ENCODE results near the gene ATG7.

The ATG7 gene

GRCh38 chr3:11543948-11544387 is 271.8 kb downstream of the ATG7 start:
- peaks cover 6% of the 10 kb centered on the region for H3K4me1 ChIP-seq (ENCODE audit: control insufficient read depth, low read length)
- no peak overlapping the region for H3K4me2 ChIP-seq (ENCODE audit: low read length)
- no peak overlapping the region for H3K27ac ChIP-seq (ENCODE audit: low read depth, low read length)

GRCh38 chr3:11544412-11545181 is 272.4 kb downstream of the ATG7 start:
- H3K9me3 ChIP-seq (ENCODE audit: control insufficient read depth, insufficient read depth, low read length) = no peaks in the 10 kb centered on the region
- no peaks in the 10 kb centered on the region for H4K20me1 ChIP-seq (ENCODE audit: control insufficient read depth, insufficient read depth, low read depth, low read length)
- no peaks in the 10 kb centered on the region for H3K9me2 ChIP-seq (replicated peaks; ENCODE audit: control insufficient read depth, low read length)
- H3K79me2 ChIP-seq (ENCODE audit: control insufficient read depth, low read length) = no peaks in the 10 kb centered on the region
- TF ChIP-seq, protein P1, sequence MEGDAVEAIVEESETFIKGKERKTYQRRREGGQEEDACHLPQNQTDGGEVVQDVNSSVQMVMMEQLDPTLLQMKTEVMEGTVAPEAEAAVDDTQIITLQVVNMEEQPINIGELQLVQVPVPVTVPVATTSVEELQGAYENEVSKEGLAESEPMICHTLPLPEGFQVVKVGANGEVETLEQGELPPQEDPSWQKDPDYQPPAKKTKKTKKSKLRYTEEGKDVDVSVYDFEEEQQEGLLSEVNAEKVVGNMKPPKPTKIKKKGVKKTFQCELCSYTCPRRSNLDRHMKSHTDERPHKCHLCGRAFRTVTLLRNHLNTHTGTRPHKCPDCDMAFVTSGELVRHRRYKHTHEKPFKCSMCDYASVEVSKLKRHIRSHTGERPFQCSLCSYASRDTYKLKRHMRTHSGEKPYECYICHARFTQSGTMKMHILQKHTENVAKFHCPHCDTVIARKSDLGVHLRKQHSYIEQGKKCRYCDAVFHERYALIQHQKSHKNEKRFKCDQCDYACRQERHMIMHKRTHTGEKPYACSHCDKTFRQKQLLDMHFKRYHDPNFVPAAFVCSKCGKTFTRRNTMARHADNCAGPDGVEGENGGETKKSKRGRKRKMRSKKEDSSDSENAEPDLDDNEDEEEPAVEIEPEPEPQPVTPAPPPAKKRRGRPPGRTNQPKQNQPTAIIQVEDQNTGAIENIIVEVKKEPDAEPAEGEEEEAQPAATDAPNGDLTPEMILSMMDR (IDR thresholded peaks at IDR 0.05; ENCODE audit: low read depth, low read length, poor library complexity, severe bottlenecking) = no peak
- no peak for TF ChIP-seq EZH2phosphoT487 (IDR thresholded peaks at IDR 0.05; ENCODE audit: borderline replicate concordance, low read length)
- no peak overlapping the region for H3K4me2 ChIP-seq (ENCODE audit: low read length)
- H3K36me3 ChIP-seq (ENCODE audit: control insufficient read depth, low read length) = no peaks in the 10 kb centered on the region
- no peaks in the 10 kb centered on the region for H3K27me3 ChIP-seq (ENCODE audit: control insufficient read depth, low read length)
- H3K4me1 ChIP-seq (ENCODE audit: control insufficient read depth, low read length) = peaks cover 12% of the 10 kb centered on the region
- no peak overlapping the region for H3K27ac ChIP-seq (ENCODE audit: low read depth, low read length)
- H3K4me3 ChIP-seq (ENCODE audit: low read length) = no peak overlapping the region
- H3F3A ChIP-seq (ENCODE audit: control insufficient read depth, insufficient read depth) = peaks cover 3% of the 10 kb centered on the region; the same call in 1 of the 2 replicates

More at GRCh38 chr3:11543948-11544387, 271.8 kb downstream of the ATG7 start:
- TF ChIP-seq, protein P1 (IDR thresholded peaks at IDR 0.05; ENCODE audit: low read depth, low read length, poor library complexity, severe bottlenecking) = no peak
- TF ChIP-seq EZH2phosphoT487 (IDR thresholded peaks at IDR 0.05; ENCODE audit: borderline replicate concordance, low read length) = no peak
- no peaks in the 10 kb centered on the region for H3K9me3 ChIP-seq (ENCODE audit: control insufficient read depth, insufficient read depth, low read length)
- H3K4me3 ChIP-seq (ENCODE audit: low read length) = no peak overlapping the region
- no peaks in the 10 kb centered on the region for H3K36me3 ChIP-seq (ENCODE audit: control insufficient read depth, low read length)
- H4K20me1 ChIP-seq (ENCODE audit: control insufficient read depth, insufficient read depth, low read depth, low read length) = no peaks in the 10 kb centered on the region
- H3F3A ChIP-seq (ENCODE audit: control insufficient read depth, insufficient read depth) = peaks cover 3% of the 10 kb centered on the region; the same call in 1 of the 2 replicates
- H3K27me3 ChIP-seq (ENCODE audit: control insufficient read depth, low read length) = no peaks in the 10 kb centered on the region
- no peaks in the 10 kb centered on the region for H3K9me2 ChIP-seq (replicated peaks; ENCODE audit: control insufficient read depth, low read length)
- H3K79me2 ChIP-seq (ENCODE audit: control insufficient read depth, low read length) = no peaks in the 10 kb centered on the region

DNA sequence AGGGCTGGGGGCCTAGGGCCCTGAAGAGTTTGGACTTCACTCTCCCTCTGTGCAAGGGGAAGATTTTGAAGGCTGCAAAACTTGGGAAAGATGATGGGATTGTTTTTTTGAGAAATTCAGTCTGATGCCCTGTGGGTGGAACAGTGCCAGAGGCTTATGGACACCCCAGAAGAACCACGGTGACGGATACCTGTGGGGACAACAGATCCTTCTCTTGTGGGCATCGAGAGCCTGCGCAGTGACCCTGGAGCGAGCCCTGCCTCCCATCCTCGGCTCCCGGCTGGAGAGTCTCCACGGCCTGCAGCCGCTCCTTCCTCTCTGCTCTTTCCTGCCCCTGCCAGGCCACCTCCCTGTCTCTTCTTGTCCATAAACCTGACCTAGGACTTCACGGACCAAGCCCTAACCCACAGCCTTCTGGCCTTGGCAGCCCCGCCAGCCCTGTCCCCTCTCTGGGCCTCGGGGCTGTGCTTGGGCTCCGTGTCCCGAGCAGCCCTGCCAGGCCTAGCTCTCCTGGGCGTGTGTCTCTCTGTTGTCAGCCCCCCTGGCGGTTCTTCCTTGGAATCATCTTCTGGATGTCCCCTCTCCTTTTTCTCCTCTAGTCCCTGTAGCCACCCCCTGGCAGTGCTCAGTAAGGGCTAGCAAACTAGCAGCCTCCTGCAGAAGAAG is 273.1 kb downstream of the ATG7 start:
- Histone ChIP-seq H4K20me1 (ENCODE audit: control insufficient read depth, insufficient read depth, low read depth, low read length) (no peaks in the 10 kb centered on the region), H3K36me3 (ENCODE audit: control insufficient read depth, low read length) (no peaks in the 10 kb centered on the region)

More for the DNA sequence above, 273.1 kb downstream of the ATG7 start:
- no peaks in the 10 kb centered on the region for H3K79me2 ChIP-seq (ENCODE audit: control insufficient read depth, low read length)
- H3F3A ChIP-seq (ENCODE audit: control insufficient read depth, insufficient read depth) = peaks cover 5% of the 10 kb centered on the region; the same call in 1 of the 2 replicates
- TF ChIP-seq, protein P1 (IDR thresholded peaks at IDR 0.05; ENCODE audit: low read depth, low read length, poor library complexity, severe bottlenecking) = no peak
- no peak for TF ChIP-seq EZH2phosphoT487 (IDR thresholded peaks at IDR 0.05; ENCODE audit: borderline replicate concordance, low read length)
- H3K9me3 ChIP-seq (ENCODE audit: control insufficient read depth, insufficient read depth, low read length) = no peaks in the 10 kb centered on the region
- H3K4me2 ChIP-seq (ENCODE audit: low read length) = no peak overlapping the region
- H3K9me2 ChIP-seq (replicated peaks; ENCODE audit: control insufficient read depth, low read length) = no peaks in the 10 kb centered on the region
- no peak overlapping the region for H3K27ac ChIP-seq (ENCODE audit: low read depth, low read length)
- peaks cover 19% of the 10 kb centered on the region for H3K4me1 ChIP-seq (ENCODE audit: control insufficient read depth, low read length)
- no peaks in the 10 kb centered on the region for H3K27me3 ChIP-seq (ENCODE audit: control insufficient read depth, low read length)
- H3K4me3 ChIP-seq (ENCODE audit: low read length) = no peak overlapping the region

All from DOHH2 (cell line).